Retinal pigment epithelial cell (primary cell): ENCODE results near the gene POU2AF3.

Experiments used
- DNase-seq: peaks from one replicate; pipeline ENCODE4 v3.0.0-alpha.2; 2010; ENCODE audit warnings: low read depth
- H3K4me3 ChIP-seq: 2 replicates; pipeline ENCODE4 v1.5.1; 2011; ENCODE audit warnings: mild to moderate bottlenecking, low read length, control low read depth, moderate library complexity
- TF ChIP-seq, protein P1 (sequence below): conservative IDR thresholded peaks from 2 replicates; pipeline ENCODE4 v1.5.1; 2011; ENCODE audit warnings: low read depth, low read length, control low read depth, inconsistent platforms

POU2AF3 gene

GRCh38 chr11:111301004-111301841, 2.9 kb downstream of the POU2AF3 start:
- DNase-seq = no peak
- H3K4me3 ChIP-seq = no peak overlapping the region
- TF ChIP-seq, protein P1, sequence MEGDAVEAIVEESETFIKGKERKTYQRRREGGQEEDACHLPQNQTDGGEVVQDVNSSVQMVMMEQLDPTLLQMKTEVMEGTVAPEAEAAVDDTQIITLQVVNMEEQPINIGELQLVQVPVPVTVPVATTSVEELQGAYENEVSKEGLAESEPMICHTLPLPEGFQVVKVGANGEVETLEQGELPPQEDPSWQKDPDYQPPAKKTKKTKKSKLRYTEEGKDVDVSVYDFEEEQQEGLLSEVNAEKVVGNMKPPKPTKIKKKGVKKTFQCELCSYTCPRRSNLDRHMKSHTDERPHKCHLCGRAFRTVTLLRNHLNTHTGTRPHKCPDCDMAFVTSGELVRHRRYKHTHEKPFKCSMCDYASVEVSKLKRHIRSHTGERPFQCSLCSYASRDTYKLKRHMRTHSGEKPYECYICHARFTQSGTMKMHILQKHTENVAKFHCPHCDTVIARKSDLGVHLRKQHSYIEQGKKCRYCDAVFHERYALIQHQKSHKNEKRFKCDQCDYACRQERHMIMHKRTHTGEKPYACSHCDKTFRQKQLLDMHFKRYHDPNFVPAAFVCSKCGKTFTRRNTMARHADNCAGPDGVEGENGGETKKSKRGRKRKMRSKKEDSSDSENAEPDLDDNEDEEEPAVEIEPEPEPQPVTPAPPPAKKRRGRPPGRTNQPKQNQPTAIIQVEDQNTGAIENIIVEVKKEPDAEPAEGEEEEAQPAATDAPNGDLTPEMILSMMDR = no peak

- H3K4me3 ChIP-seq = no peak overlapping the region
- no peak for DNase-seq
- TF ChIP-seq, protein P1 = no peak
Observed at GRCh38 chr11:111301842-111302118, 3.4 kb downstream of the POU2AF3 start.

DNA sequence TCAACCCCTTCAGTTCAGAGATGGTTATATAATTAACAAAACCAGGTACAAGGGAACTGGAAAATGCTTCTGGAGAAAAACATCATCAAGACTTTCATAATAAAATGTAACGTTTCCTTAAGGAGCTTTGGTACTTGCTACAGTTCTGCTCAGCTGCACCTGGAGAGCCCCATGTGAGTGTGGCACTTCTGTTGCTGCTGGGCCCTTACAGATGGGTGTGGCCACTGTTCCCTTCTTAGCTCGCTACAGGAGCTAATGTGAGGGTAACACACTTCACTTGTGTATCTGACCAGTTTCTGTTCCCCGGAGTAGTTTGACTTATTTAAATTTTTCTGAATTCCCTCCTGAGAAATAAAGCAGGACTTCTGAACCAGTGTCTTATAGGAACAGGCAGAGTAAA, 4.0 kb downstream of the POU2AF3 start:
- no peak for DNase-seq
- no peak overlapping the region for H3K4me3 ChIP-seq
- TF ChIP-seq, protein P1 = no peak

DNA sequence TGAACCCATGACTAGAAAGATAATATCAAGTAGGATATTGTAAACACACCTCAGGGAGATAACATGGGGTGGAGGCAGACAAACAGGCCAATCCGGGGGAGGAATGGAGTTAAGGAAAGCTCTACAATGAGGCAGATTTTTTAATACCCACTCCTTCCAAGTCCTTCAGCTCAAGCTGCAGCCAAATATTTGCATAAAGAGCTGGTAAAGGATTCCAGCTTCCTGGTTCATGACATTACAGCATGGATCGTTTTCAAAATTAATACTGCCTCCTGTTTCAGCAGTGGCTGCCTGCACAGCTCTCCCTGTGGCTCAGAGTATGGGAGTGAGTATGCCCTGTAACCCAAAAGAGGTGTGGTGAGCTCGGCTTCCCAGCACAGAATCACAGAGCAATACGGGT, 5.1 kb downstream of the POU2AF3 start:
- TF ChIP-seq, protein P1 = no peak
- H3K4me3 ChIP-seq = no peak overlapping the region
- DNase-seq = no peak

DNA sequence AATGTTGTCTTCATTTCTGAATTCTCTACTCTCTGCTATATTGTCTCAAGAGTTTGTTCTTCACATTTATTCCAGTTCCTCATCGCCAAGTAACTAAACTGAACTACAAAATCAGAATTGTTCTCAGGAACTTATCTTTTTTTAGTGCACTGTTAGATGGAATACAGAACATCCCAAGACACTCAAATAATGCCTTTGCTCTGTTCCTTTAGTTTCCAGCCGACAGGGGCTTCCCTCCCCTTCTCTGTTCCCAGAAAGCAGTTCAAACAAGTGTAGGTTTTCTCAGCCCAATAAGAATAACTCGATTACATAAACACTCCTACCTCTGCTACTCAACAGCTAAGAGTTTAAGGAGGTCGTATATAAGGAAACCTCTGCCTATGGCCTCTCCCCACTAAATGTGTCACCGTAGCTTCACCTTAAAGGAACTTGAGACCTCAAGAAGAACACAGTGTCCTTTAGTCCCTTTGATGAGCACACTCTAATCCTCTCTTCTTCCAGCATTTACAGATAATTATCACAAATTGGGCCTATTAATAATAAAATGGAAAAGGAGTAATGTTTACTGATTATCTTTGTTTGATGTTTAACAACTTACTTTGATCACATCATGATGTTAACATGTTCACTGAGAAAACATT, 6.9 kb downstream of the POU2AF3 start:
- no peak for DNase-seq
- H3K4me3 ChIP-seq = no peak overlapping the region
- TF ChIP-seq, protein P1 = no peak

- no peak overlapping the region for H3K4me3 ChIP-seq
- no peak for DNase-seq
- TF ChIP-seq, protein P1 = no peak
Observed at GRCh38 chr11:111305876-111306275, 7.5 kb downstream of the POU2AF3 start.

DNA sequence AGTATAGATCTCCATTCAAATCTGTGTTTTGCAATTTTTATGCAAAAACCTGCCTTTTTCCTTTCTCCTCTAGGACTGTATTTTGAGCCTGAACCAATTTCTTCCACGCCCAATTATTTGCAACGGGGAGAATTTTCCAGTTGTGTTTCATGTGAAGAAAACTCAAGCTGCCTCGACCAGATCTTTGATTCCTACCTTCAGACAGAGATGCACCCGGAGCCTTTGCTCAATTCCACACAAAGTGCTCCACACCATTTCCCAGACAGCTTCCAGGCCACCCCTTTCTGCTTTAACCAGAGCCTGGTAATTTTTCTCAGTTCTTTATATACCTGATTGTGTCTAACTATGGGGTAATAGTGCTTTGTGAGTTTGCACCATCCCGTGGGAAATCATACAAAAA, 8.0 kb downstream of the POU2AF3 start:
- DNase-seq = no peak
- TF ChIP-seq, protein P1 = no peak
- no peak overlapping the region for H3K4me3 ChIP-seq
